ENCODE data around the gene ZBTB8OS.
"Not testable (repeated sequence)": the region's sequence is repeated elsewhere in the genome, so short reads cannot be mapped to it uniquely, and the experiment has no call there.

- not testable (repeated sequence) for TF ChIP-seq CTCF, POLR2A (IDR thresholded peaks at IDR 0.05)
Measured at GRCh38 chr1:32696996-32697395, 46.6 kb upstream of the ZBTB8OS start.

Data from body of pancreas (tissue), 4 donors.